Erythroblast (primary cell): ENCODE measurements around the gene LSM2.

Source experiments
- GATA1 ChIP-seq: IDR thresholded peaks from 2 replicates; pipeline ENCODE4 v1.6.1; 2011; ENCODE audit warnings: low read depth, mild to moderate bottlenecking, control low read depth, low read length, moderate library complexity
- POLR2A ChIP-seq: IDR thresholded peaks from 2 replicates; pipeline ENCODE4 v1.6.1; 2011; ENCODE audit warnings: mild to moderate bottlenecking, low read length

DNA sequence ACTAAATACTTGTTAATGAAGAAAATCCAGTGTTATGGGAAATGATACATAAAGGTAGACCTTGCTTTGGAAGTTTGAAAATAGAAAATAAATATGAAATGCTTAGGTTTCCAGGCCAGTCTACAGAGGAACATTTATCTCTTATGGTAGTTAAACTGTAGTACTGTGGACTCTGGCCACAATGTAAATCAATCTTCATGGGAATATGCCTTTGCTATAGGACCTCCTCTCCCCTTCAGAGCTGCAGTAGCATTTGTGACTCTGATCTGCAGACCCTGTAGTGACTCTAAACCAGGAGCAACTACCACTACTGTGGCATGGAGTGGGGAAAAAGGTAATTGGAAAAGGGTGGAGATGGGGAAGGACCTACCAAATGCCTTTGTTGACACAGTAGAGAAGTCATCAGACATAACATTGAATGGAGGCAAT, 13.1 kb upstream of the LSM2 start:
- TF ChIP-seq POLR2A (no peak), GATA1 (no peak)
